Ishikawa (cell line): Measurements from ENCODE around the gene ST6GALNAC3.

Experiments
- CEBPB ChIP-seq: IDR thresholded peaks from 2 replicates; pipeline ENCODE4 v1.6.1; 2012
- CREB1 ChIP-seq: IDR thresholded peaks from 2 replicates; pipeline ENCODE4 v1.6.1; 2012; ENCODE audit warnings: low read depth
- EGR1 ChIP-seq: IDR thresholded peaks from 2 replicates; pipeline ENCODE4 v1.6.1; 2012
- EP300 ChIP-seq: IDR thresholded peaks from 2 replicates; pipeline ENCODE4 v1.6.1; 2012; ENCODE audit warnings: borderline replicate concordance
- FOXM1 ChIP-seq: IDR thresholded peaks from 2 replicates; pipeline ENCODE4 v1.6.1; 2012; ENCODE audit warnings: low read depth, borderline replicate concordance
- NFIC ChIP-seq: IDR thresholded peaks from 2 replicates; pipeline ENCODE4 v1.6.1; 2012
- RAD21 ChIP-seq: IDR thresholded peaks from 2 replicates; pipeline ENCODE4 v1.6.1; 2012; ENCODE audit warnings: low read depth
- TAF1 ChIP-seq: IDR thresholded peaks from 2 replicates; pipeline ENCODE4 v1.6.1; 2012; ENCODE audit warnings: low read depth, mild to moderate bottlenecking
- TCF12 ChIP-seq: IDR thresholded peaks from 2 replicates; pipeline ENCODE4 v1.6.1; 2012; ENCODE audit warnings: low read depth
- TEAD4 ChIP-seq: IDR thresholded peaks from 2 replicates; pipeline ENCODE4 v1.6.1; 2012
- YY1 ChIP-seq: IDR thresholded peaks from 2 replicates; pipeline ENCODE4 v1.6.1; 2012; ENCODE audit warnings: low read depth
- ZBTB7A ChIP-seq: IDR thresholded peaks from 2 replicates; pipeline ENCODE4 v1.6.1; 2012; ENCODE audit warnings: low read depth
- TF ChIP-seq, protein P1 (sequence below): IDR thresholded peaks from 2 replicates; pipeline ENCODE4 v1.6.1; 2012
- TF ChIP-seq, protein P2 (sequence below): IDR thresholded peaks from 2 replicates; pipeline ENCODE4 v1.6.1; 2012
- TF ChIP-seq, protein P3 (sequence below): IDR thresholded peaks from 2 replicates; pipeline ENCODE4 v1.6.1; 2012; ENCODE audit warnings: low read depth, mild to moderate bottlenecking

The ST6GALNAC3 gene

GRCh38 chr1:76290271-76290670 lies 215.7 kb downstream of the ST6GALNAC3 start:
- TF ChIP-seq TAF1 (no peak), YY1 (no peak), ZBTB7A (no peak), EP300 (no peak), CREB1 (no peak), EGR1 (no peak), RAD21 (no peak), CEBPB (no peak), NFIC (no peak), FOXM1 (no peak), TCF12 (no peak), TEAD4 (no peak)
- TF ChIP-seq, protein P1, sequence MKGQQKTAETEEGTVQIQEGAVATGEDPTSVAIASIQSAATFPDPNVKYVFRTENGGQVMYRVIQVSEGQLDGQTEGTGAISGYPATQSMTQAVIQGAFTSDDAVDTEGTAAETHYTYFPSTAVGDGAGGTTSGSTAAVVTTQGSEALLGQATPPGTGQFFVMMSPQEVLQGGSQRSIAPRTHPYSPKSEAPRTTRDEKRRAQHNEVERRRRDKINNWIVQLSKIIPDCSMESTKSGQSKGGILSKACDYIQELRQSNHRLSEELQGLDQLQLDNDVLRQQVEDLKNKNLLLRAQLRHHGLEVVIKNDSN = no peak
- TF ChIP-seq, protein P2, sequence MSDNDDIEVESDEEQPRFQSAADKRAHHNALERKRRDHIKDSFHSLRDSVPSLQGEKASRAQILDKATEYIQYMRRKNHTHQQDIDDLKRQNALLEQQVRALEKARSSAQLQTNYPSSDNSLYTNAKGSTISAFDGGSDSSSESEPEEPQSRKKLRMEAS = no peak
- TF ChIP-seq, protein P3, sequence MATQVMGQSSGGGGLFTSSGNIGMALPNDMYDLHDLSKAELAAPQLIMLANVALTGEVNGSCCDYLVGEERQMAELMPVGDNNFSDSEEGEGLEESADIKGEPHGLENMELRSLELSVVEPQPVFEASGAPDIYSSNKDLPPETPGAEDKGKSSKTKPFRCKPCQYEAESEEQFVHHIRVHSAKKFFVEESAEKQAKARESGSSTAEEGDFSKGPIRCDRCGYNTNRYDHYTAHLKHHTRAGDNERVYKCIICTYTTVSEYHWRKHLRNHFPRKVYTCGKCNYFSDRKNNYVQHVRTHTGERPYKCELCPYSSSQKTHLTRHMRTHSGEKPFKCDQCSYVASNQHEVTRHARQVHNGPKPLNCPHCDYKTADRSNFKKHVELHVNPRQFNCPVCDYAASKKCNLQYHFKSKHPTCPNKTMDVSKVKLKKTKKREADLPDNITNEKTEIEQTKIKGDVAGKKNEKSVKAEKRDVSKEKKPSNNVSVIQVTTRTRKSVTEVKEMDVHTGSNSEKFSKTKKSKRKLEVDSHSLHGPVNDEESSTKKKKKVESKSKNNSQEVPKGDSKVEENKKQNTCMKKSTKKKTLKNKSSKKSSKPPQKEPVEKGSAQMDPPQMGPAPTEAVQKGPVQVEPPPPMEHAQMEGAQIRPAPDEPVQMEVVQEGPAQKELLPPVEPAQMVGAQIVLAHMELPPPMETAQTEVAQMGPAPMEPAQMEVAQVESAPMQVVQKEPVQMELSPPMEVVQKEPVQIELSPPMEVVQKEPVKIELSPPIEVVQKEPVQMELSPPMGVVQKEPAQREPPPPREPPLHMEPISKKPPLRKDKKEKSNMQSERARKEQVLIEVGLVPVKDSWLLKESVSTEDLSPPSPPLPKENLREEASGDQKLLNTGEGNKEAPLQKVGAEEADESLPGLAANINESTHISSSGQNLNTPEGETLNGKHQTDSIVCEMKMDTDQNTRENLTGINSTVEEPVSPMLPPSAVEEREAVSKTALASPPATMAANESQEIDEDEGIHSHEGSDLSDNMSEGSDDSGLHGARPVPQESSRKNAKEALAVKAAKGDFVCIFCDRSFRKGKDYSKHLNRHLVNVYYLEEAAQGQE = no peak

GRCh38 chr1:76291191-76291590 lies 216.6 kb downstream of the ST6GALNAC3 start:
- TF ChIP-seq TCF12 (no peak), EGR1 (no peak), TAF1 (no peak), CREB1 (no peak), ZBTB7A (no peak), EP300 (no peak), FOXM1 (no peak), YY1 (no peak), NFIC (no peak), CEBPB (no peak), RAD21 (no peak), TEAD4 (no peak)
- TF ChIP-seq, protein P1 = no peak
- TF ChIP-seq, protein P3 = no peak
- TF ChIP-seq, protein P2 = no peak

DNA sequence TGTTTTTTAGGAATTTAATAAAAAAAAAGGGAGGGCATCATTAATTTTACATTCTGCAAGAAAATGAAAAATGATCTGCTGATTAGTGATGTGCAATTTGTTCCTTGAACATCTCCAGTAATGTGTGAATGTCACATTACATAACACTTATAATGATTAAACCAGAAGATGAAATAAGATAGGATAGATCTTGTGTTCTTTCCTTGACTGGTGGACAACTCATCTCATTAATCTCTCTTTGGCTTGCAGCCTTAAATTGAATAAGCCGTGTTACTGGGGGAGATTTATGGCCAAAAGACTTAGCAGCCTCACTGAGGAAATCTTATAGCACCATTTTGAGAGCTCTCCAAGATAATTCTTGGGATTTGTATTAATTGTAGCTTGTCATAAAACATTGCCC lies 217.2 kb downstream of the ST6GALNAC3 start:
- TF ChIP-seq YY1 (no peak), CREB1 (no peak), TEAD4 (no peak), ZBTB7A (no peak), TCF12 (no peak), FOXM1 (no peak), RAD21 (no peak), EP300 (no peak), NFIC (no peak), CEBPB (no peak), TAF1 (no peak), EGR1 (no peak)
- TF ChIP-seq, protein P1 = no peak
- TF ChIP-seq, protein P2 = no peak

DNA sequence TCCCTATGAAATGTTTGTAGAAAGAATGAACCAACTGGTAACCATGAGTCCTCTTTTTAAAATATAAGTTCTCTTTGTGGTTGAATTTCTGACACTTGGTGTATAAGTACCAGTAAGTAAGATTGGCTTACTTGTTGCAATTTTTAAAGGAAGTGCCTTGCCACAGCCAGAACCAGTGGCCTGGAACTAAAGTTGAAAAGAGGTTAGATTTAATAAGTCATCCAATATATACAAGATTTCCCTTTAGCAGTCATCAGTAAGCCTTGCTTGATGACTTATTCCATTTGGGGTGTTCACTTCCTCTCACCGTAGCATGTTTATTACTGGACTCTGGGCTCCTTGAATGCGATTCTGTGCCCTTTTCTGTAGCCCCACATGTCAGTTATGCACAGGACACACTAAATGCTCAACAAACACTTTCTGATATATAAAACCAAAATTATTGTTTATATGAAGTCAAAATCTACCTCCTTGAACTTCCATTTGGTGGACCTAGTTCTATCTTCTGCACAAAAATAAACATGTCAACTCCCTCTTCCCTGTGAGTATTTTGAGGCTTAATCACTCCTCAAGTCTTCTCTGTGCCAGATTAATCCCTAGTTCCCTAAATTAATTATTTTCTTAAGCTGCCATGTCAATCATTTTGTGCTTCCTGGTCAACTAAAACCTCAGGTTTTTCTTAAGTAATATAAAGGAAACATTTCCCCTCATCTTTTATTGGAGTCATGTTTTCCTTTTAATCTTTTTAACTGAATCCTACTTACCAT lies 218.1 kb downstream of the ST6GALNAC3 start:
- no peak for TF ChIP-seq TAF1
- TF ChIP-seq RAD21 = no peak
- no peak for TF ChIP-seq TEAD4
- no peak for TF ChIP-seq TCF12
- TF ChIP-seq YY1 = no peak
- TF ChIP-seq, protein P3 = no peak
- no peak for TF ChIP-seq CREB1
